Measurements from ENCODE around the gene FLOT2.
A peak's percentile ranks its signal among the peaks of the same experiment; 100 is the strongest.
"Not testable (repeated sequence)": the region's sequence is repeated elsewhere in the genome, so short reads cannot be mapped to it uniquely, and the experiment has no call there.

Gene FLOT2

DNA sequence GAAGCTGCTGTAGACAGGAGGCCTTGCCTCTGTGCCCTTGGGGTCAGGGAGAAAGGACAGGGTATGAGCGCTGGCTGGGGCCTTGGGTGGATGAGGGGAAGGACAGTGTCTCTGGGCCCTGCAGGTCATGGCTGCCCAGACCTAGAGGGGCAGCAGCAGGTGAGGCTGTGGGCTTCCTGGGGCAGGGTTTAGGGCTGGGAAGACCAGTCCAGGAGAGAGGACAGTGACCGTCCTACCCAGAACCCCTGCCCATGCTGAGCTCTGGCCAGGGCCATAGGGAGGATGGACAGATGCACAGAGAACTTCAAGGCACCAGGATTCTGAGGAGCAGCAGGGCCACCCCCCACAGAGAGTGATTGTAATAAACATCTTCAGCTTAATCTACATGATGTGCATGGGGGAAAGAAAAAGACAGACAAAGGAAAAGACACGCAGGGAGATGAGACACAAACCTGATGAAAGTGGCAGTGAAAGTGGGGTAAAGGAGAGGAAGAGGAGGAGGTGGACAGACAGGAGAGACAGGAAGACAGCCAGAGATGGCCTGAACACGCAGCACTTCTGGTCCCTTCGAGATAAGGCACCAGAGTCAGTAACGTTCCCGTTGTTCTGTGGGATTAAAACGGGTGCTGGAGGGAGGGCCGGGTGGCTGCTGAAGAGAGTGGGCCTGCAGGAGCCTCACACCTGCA lies 17.5 kb downstream of the FLOT2 start:
- H3K36me3 ChIP-seq (ENCODE audit: insufficient read depth, low read length), result peaks cover 19% of the 10 kb centered on the region
- no peak for ATAC-seq (ENCODE audit: insufficient read depth, low read depth)

GRCh38 chr17:28878981-28879380 lies 18.6 kb downstream of the FLOT2 start:
- no peak overlapping the region for H3K4me3 ChIP-seq (ENCODE audit: low read depth in 1 of 2, low read length in 2 of 2)
- peaks cover 19% of the 10 kb centered on the region for H3K36me3 ChIP-seq (ENCODE audit: insufficient read depth, low read length)
- no peak overlapping the region for H3K27ac ChIP-seq (ENCODE audit: low read length)
- TF ChIP-seq, protein P1, sequence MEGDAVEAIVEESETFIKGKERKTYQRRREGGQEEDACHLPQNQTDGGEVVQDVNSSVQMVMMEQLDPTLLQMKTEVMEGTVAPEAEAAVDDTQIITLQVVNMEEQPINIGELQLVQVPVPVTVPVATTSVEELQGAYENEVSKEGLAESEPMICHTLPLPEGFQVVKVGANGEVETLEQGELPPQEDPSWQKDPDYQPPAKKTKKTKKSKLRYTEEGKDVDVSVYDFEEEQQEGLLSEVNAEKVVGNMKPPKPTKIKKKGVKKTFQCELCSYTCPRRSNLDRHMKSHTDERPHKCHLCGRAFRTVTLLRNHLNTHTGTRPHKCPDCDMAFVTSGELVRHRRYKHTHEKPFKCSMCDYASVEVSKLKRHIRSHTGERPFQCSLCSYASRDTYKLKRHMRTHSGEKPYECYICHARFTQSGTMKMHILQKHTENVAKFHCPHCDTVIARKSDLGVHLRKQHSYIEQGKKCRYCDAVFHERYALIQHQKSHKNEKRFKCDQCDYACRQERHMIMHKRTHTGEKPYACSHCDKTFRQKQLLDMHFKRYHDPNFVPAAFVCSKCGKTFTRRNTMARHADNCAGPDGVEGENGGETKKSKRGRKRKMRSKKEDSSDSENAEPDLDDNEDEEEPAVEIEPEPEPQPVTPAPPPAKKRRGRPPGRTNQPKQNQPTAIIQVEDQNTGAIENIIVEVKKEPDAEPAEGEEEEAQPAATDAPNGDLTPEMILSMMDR (IDR thresholded peaks at IDR 0.05; ENCODE audit: borderline replicate concordance, extremely low read depth, low read length, poor library complexity, severe bottlenecking), result peak; percentile 45
- TF ChIP-seq EZH2 (IDR thresholded peaks at IDR 0.05; ENCODE audit: borderline replicate concordance, low read depth, low read length, severe bottlenecking), result no peak
- H3K4me1 ChIP-seq (ENCODE audit: insufficient read depth, low read length), result no peaks in the 10 kb centered on the region
- no peak overlapping the region for H3K9ac ChIP-seq (ENCODE audit: low read depth, low read length)
- ATAC-seq (ENCODE audit: insufficient read depth, low read depth) (no peak), DNase-seq (no peak)
- H3K4me2 ChIP-seq (ENCODE audit: insufficient read depth, low read length), result no peak overlapping the region
- no peaks in the 10 kb centered on the region for H3K79me2 ChIP-seq (ENCODE audit: insufficient read depth, low read length)
- H3K27me3 ChIP-seq (ENCODE audit: insufficient read depth, low read length, poor library complexity), result no peaks in the 10 kb centered on the region
- H2AFZ ChIP-seq (ENCODE audit: low read depth, low read length), result no peak overlapping the region
- no peaks in the 10 kb centered on the region for H4K20me1 ChIP-seq (ENCODE audit: insufficient read depth, low read length)
- no peaks in the 10 kb centered on the region for H3K9me3 ChIP-seq (ENCODE audit: insufficient read depth, low read length, severe bottlenecking)

More for the DNA sequence above, 17.5 kb downstream of the FLOT2 start:
- Histone ChIP-seq H3K79me2 (ENCODE audit: insufficient read depth, low read length) (no peaks in the 10 kb centered on the region), H3K4me2 (ENCODE audit: insufficient read depth, low read length) (no peak overlapping the region), H3K9ac (ENCODE audit: low read depth, low read length) (no peak overlapping the region), H3K27me3 (ENCODE audit: insufficient read depth, low read length, poor library complexity) (no peaks in the 10 kb centered on the region), H4K20me1 (ENCODE audit: insufficient read depth, low read length) (no peaks in the 10 kb centered on the region), H3K9me3 (ENCODE audit: insufficient read depth, low read length, severe bottlenecking) (no peaks in the 10 kb centered on the region), H3K27ac (ENCODE audit: low read length) (no peak overlapping the region), H3K4me1 (ENCODE audit: insufficient read depth, low read length) (no peaks in the 10 kb centered on the region), H3K4me3 (ENCODE audit: low read depth in 1 of 2, low read length in 2 of 2) (no peak overlapping the region), H2AFZ (ENCODE audit: low read depth, low read length) (no peak overlapping the region)
- TF ChIP-seq EZH2 (IDR thresholded peaks at IDR 0.05; ENCODE audit: borderline replicate concordance, low read depth, low read length, severe bottlenecking), result no peak
- TF ChIP-seq, protein P1 (IDR thresholded peaks at IDR 0.05; ENCODE audit: borderline replicate concordance, extremely low read depth, low read length, poor library complexity, severe bottlenecking), result no peak
- DNase-seq, result no peak

DNA sequence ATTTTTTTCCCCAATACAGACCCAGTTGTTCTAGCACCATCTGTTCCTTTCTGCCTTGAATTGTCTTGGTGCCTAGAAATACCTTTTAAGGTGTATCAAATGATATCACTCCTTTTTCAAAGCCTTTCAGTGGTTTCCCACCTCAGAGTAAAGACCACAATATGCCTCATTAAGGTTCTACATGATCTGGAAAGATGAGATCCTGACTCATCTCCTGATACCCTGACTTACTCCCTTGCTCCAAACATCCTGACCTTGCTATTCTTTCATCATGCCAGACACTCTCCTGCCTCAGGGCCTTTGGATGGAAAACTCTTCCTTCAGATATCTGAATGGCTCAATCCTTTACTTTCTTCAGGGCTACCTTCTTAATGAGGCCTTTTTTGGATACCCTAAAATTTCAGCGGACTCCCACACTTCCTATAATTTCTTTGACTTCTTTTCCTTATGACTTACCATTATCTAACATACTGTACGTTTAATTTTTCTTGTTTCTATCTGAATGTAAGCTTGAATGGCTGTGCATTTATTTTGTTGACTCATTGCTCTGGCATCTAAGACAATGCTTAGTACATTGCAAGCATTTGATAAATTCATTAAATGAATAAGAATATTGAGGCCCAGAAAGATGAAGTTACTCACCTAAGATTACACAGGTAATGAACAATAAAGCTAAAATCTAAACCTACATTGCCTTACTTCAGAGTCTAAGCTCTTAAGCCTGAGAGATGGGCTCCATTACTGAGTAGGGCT lies 19.2 kb downstream of the FLOT2 start:
- Histone ChIP-seq H3K79me2 (ENCODE audit: insufficient read depth, low read length) (no peaks in the 10 kb centered on the region), H4K20me1 (ENCODE audit: insufficient read depth, low read length) (no peaks in the 10 kb centered on the region), H3K4me1 (ENCODE audit: insufficient read depth, low read length) (no peaks in the 10 kb centered on the region), H3K4me3 (ENCODE audit: low read depth in 1 of 2, low read length in 2 of 2) (no peak overlapping the region), H3K27me3 (ENCODE audit: insufficient read depth, low read length, poor library complexity) (no peaks in the 10 kb centered on the region), H3K9ac (ENCODE audit: low read depth, low read length) (no peak overlapping the region), H3K36me3 (ENCODE audit: insufficient read depth, low read length) (peaks cover 19% of the 10 kb centered on the region), H2AFZ (ENCODE audit: low read depth, low read length) (no peak overlapping the region), H3K27ac (ENCODE audit: low read length) (no peak overlapping the region), H3K9me3 (ENCODE audit: insufficient read depth, low read length, severe bottlenecking) (no peaks in the 10 kb centered on the region), H3K4me2 (ENCODE audit: insufficient read depth, low read length) (no peak overlapping the region)
- ATAC-seq (ENCODE audit: insufficient read depth, low read depth) (no peak), DNase-seq (no peak)
- no peak for TF ChIP-seq EZH2 (IDR thresholded peaks at IDR 0.05; ENCODE audit: borderline replicate concordance, low read depth, low read length, severe bottlenecking)
- TF ChIP-seq, protein P1 (IDR thresholded peaks at IDR 0.05; ENCODE audit: borderline replicate concordance, extremely low read depth, low read length, poor library complexity, severe bottlenecking), result no peak

DNA sequence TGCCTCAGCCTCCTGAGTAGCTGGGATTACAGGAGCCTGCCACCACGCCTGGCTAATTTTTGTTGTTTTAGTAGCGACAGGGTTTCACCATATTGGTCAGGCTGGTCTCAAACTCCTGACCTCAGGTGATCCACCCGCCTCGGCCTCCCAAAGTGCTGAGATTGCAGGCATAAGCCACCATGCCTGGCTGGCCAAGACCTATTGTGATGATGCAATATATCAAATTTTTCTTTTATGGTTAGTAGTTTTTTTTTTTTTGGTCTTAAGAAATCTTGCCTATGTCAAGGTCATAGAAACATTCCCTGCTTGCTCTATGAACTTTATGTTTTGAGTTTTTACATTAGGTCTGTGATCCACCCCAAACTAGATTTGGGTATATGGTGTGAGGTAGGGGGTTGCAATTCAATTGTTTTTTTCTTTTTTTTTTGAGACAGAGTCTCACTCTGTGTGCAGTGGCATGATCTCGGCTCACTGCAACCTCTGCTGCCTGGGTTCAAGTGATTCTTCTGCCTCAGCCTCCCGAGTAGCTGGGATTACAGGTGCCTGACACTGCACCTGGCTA lies 20.3 kb downstream of the FLOT2 start:
- not testable (repeated sequence) for H3K9me3 ChIP-seq (ENCODE audit: insufficient read depth, low read length, severe bottlenecking); H3K4me1 ChIP-seq (ENCODE audit: insufficient read depth, low read length); H4K20me1 ChIP-seq (ENCODE audit: insufficient read depth, low read length); H3K27ac ChIP-seq (ENCODE audit: low read length); H3K4me3 ChIP-seq (ENCODE audit: low read depth in 1 of 2, low read length in 2 of 2); H3K27me3 ChIP-seq (ENCODE audit: insufficient read depth, low read length, poor library complexity); H2AFZ ChIP-seq (ENCODE audit: low read depth, low read length); ATAC-seq (ENCODE audit: insufficient read depth, low read depth); DNase-seq; H3K79me2 ChIP-seq (ENCODE audit: insufficient read depth, low read length); H3K9ac ChIP-seq (ENCODE audit: low read depth, low read length); H3K4me2 ChIP-seq (ENCODE audit: insufficient read depth, low read length)
- peaks cover 18% of the 10 kb centered on the region for H3K36me3 ChIP-seq (ENCODE audit: insufficient read depth, low read length)
